HG03460 (cell line): ENCODE measurements around the gene TCFL5.

ENCODE experiments used
- ATAC-seq: cut with Tn5 transposase; IDR thresholded peaks from one replicate; pipeline ENCODE4 v1.9.1; 2021; ENCODE audit not compliant: unreplicated experiment

The TCFL5 gene

DNA sequence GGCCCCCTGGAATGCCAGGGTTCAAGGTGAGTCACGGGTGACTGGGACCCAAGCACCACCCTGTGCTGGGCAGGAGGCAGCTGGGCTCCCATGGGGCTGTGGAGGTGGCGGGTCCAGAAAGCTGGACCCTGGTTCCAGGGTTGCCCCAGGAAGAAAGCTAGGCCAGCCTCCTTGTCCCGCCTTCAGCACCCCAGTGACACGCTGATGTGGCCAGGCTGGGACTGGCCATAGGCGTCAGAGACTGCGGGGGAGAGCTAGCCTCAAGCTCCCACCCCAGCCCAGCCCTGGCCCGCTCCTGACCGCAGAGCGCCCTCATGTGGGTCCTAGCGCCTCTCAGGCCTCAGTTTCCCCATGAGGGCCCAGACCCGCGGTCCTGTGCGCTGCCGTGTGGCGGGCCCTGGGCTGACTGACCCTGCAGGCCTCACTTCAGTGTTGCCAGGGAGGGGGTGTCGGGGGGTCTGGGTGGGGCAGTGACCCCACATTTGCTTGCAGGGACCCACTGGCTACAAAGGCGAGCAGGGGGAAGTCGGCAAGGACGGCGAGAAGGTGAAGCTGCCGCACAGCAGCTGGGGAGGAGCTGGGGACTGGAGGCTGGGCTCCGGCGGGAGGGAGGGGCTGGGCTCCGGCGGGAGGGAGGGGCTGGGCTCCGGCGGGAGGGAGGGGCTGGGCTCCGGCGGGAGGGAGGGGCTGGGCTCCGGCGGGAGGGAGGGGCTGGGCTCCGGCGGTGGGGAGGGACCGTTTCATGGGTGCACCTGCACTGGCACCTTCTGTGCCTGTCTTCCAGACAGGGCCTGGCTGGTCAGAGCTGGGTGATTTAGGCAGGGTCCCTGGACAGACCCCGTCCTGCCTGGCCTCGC is 36.9 kb downstream of the TCFL5 start:
- no peak for ATAC-seq

DNA sequence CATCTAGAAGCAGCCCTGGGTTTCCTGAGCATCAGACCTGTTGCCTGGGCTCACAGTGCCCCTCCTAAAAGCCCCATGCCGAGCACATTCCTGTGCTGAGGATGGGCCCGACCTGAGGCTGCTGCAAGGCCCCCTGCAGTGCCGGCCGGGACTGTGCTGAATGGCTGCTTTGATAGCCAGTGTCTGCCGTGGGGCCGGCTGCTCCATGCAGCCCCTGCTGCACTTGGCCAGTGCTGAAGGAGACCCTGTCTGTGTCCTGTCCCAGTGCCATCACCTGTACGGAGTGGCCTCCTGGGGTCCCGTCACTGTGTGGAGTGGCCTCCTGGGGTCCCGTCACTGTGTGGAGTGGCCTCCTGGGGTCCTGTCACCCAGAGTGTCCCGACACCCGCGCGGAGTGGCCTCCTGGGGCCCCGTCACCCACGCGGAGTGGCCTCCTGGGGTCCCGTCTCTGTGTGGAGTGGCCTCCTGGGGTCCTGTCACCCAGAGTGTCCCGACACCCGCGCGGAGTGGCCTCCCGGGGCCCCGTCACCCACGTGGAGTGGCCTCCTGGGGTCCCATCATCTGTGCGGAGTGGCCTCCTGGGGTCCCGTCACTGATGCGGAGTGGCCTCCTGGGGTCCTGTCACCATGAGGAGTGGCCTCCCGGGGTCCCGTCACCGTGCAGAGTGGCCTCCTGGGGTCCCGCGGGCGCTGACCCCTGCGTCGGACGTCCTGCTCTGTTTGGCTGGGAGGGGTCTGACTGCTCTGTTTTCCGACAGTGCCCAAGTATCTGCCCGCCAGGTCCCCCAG is 37.7 kb downstream of the TCFL5 start:
- no peak for ATAC-seq

DNA sequence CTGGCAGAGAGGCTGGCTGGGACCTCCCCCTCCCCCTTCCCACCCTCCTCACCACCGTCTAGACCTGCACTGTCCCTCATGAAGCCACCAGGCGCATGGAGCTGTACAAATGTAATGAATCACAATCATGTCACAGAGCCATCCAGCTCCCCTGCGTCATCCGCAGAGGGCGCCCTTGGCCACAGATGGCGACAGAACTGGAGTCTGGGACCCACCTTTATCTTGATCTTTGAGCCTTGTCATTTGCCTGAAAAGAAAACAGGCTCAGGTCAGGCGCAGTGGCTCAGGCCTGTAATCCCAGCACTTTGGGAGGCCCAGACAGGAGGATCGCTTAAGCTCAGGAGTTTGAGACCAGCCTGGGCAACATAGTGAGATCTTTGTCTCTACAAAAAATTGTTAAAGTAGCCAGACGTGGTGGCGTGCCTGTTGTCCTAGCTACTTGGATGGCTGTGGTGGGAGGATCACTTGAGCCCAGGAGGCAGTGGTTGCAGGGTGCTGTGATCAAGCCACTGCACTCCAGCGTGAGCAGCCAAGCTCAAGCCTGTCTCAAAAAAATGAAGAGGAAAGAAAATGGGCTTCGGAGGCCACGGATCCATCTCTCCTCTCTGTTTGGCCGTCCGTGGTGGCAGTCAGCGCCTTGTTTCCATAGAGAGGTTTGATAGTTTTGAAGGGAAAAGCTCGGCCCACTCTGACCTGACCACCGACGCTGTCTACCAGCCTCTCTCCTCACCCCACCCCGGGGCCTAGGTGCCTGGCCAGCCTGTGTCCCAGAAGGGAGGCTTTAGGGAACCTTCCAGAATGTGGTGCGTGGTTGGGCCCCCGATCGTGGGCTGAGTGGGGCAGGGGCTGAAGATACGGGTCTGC is 38.6 kb downstream of the TCFL5 start:
- no peak for ATAC-seq

DNA sequence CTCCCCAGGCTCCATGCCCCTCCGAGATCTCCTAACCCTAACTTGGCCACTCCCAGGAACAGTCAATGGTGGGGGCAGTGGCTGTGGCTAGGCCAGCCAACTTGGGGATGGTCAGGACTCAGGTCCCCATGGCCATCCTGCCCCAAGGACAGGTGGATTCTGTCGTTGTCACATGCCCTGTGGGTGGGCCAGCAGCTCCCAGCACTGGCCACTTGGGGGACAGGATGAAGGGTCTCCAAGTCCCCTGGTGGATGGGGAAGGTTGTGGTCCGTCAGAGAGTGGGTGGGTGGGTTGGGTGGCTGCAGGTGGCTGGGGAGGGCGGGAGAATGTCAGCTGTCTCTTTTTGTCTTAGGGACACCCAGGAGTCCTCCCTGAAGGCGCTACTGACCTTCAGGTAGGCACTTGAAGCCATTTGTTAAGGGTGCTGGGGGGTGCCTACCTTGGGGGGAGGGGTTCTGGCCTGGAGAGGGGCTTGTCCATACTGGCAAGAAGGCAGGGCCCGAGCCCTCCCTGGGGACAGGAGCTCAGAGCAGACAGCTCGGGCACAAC is 39.3 kb downstream of the TCFL5 start:
- ATAC-seq = no peak

DNA sequence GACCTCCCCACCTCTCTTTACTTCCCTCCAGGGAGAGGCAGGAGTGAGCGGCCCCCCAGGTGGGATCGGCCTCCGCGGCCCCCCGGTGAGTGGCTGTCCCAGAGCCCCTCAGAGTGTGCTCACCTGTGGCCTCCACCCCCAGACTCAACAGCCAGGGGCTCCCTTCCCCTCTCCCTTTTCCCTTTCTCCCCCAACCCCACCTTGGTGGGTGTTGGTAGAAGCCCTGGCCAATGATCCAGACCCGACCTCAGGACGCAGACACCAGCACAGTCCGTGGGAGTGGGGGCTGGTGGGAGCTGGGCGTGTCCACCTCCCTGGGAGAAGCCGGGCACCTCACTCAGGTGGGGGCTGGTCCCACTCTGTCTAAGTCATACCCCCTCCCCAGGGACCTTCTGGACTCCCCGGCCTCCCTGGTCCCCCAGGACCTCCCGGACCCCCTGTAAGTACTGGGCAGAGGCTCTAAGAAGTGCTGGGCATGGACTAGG is 39.9 kb downstream of the TCFL5 start:
- ATAC-seq = no peak

DNA sequence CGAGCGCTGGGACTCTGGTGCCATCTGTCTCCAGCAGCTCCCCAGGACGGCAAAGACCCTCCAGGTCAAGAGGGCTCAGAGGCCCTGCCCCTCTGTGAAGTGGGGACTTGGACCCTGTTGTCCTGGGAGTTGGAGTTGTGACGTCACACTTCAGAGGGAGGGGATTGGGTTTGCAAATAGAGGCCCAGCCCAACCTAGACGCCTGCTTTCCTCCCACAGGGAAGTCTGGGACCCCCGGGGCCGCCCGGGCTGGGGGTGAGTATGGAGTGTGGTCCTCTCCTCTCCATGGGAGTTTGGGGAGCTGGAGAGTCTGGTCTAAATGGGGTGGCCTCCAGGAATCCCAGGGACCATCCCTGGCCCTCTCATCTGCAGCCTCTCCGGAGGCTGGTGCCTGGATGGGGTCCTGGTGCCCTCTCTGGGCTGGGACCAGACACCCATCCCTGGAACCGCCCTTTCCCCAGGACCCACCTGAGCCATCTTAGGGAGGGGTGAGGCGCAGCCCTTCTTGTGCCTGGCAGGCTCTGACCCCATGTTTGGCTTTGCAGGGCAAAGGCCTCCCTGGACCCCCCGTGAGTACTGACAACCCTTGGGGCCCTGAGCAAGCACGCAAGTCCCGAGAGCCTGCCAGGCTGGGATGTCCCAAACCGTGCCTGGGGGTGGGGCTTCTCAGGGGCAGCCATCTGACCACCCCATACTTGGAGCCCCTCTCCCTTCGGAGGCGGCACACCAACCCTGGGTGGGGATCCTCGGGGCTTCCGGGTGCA is 40.5 kb downstream of the TCFL5 start:
- ATAC-seq = no peak

DNA sequence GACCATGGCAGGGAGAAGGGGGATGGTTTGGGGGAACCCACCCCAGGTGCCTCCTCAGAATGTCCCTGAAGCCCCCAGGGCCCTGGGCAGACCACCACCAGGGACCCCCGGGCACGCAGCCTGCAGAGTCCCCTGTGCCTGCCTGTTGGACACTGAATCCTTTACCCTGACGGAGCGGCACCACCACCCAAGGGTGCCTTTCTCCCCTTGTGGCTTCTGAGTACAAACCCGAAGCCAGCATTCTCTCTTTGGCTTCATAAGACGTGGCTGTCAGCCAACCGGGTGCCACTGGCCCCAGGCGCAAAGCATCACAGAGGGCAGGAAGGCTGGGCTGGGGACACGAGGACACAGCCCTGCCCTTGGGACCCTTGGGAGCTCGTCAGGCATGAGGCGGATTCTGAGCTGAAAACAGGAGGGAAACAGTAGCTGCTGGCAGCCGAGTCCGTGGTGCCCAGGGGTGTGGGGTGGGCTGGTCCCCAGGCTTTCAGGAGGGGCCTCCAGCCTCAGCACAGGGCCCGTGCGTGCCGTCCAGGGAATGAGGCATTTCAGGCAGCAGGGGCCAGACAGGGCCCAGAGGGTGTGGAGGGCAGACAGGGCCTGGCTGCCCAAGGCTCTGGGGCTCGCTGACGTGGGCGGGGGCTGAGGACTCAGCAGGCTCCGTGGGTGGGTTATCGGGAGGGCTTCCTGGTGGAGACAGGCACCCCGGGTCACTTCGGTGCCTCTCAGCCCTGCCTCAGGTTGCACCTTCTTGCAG is 41.2 kb downstream of the TCFL5 start:
- no peak for ATAC-seq

DNA sequence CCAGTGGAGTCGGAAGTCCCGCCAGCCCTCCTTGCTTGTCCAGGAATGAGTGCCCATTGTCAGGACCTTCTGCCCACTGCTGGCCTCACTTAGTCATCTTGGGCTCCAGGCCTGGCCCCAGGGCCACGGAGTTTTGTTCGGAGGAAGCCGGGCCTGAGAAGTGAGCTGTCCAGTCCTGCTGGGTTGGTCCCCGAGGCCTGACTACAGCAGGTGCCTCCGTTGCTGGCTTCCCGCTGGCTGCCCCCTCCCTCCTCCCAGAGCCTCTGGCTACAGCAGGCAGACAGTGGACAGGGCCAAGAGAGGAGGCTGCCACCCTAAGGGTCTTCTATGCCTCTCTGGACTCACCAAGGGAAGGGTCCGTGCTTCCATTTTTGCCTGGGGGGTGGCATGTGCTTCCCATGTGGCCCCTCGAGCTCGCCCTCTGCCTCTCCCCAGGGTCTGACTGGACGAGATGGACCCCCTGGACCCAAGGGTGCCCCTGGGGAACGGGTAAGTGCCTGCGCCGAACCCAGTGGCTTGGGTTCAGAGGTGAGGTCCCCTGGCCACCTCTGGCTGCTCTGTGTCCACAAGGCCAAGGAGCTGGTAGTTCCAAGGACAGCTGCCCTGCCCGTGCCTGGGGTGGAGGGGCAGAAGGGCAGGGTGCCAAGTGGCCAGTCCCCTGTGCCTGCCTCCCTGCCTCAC is 42.0 kb downstream of the TCFL5 start:
- ATAC-seq = no peak

DNA sequence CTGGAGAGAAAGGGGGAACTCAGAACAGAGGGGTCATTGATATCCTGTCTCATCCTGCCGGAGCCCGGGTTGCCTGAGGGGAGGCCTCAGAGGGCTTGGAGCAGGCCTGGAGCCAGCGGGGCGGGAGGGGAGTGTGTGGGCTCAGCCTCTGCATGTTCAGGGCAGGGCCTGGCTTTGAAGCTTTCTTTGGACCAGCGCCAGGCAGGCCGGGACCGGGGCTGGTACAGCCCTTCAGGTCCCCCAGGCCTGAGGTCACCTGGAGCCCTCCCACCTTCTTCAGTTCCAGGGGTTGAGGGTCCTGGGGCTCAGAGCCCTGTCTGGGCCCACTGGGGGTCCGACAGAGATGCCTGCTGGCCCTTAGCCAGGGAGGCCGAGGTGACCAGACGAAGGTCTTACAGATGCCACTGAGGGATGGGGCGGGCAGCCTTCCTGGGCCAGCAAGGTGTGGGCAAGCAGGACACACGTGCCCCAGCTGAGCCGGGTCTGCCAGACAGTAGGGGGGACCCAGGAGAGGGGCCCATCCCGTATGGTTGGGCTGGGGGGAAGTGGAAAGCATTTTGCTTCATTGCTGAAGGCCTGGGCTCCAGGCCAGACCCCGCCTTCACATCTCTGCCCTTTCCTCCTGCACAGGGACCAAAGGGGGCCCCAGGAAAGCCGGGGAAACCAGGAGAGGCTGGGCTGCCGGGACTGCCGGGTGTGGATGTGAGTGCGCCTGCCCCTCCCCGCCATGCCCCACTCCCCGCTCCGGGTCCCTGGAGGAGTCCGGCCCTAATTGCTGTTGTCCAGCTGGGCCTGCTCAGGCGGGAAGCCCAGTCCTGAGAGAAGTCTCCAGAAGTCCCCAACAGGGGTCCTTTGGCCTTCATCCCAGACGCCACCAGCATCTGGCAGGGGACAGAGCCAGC is 42.8 kb downstream of the TCFL5 start:
- no peak for ATAC-seq

DNA sequence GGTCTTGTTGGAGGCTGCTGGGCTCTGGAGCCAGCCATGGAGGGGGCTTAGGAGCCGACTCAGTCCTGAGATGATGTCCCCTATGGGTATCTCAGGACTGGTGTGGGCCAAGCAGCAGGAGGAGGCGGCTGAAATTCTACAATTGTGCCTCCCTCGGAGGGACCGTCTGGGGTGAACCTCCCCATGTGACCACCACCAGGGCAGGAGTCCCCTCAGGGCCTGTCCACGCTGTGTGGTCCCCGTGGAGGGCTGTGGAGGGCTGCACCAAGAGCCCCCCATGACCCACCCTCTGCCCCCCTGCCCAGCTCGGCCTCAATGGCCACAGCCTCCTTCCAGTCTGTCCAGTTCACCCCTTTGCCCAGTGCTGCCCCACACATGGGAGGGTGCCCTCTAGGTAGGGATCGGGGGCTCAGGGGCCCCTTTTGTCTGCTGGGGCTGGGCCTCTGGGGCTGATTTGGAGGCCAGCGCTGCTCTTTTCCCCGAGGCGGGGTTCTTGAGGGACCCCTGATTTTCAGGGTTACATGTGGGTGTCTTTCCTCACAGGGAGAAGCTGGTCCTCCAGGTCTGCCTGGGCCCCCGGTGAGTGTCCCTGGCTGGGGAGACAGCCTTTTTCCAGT is 43.5 kb downstream of the TCFL5 start:
- ATAC-seq = no peak

DNA sequence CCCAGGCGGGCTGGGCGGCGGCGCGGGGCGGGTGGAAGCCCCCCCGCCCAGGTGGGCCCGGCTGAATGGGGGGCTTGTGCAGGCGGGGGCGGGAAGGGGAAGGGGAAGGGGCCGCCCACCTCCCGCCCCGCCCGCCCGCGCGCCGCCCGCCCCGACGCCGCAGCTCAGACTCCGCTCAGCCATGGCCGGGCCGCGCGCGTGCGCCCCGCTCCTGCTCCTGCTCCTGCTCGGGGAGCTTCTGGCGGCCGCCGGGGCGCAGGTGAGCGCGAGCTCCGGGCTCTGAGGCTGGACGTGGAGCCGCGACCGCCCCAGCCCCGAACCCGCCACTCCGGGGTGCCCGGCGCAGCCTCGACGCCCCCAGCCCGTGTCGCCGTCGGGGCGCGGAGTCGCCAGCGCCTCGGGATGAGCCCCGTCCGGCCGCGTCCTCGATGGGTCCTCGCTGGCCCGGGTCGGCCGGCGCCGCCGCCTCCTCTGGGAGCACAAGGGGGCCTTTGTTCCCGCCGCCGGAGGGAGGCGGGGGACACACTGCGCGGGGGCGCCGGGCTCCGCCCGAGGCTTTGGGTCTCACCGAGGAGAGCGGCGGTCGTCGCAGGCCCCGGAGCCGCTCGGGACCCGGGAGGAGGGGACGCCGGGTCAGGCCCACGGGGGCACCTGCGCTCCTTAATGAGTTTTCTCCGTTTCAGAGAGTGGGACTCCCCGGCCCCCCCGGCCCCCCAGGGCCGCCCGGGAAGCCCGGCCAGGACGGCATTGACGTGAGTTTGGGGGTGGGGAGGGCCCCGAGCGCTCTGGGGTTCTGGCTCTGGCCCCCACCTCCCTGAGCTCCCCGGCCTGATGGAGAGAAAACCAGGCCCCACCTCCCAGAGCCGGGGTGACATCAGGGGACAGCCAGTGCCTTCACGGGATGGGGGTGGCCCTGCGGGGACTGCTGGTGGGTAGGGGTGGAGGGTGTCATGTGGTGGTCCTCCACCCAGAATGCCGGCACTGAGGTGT is 44.4 kb downstream of the TCFL5 start, which contains the start of gene COL9A3:
TSS of gene COL9A3 (plus strand) at position 167 of the 990 bp plus-strand sequence. CDS start at position 182, 15 bp downstream.
- ATAC-seq = no peak

DNA sequence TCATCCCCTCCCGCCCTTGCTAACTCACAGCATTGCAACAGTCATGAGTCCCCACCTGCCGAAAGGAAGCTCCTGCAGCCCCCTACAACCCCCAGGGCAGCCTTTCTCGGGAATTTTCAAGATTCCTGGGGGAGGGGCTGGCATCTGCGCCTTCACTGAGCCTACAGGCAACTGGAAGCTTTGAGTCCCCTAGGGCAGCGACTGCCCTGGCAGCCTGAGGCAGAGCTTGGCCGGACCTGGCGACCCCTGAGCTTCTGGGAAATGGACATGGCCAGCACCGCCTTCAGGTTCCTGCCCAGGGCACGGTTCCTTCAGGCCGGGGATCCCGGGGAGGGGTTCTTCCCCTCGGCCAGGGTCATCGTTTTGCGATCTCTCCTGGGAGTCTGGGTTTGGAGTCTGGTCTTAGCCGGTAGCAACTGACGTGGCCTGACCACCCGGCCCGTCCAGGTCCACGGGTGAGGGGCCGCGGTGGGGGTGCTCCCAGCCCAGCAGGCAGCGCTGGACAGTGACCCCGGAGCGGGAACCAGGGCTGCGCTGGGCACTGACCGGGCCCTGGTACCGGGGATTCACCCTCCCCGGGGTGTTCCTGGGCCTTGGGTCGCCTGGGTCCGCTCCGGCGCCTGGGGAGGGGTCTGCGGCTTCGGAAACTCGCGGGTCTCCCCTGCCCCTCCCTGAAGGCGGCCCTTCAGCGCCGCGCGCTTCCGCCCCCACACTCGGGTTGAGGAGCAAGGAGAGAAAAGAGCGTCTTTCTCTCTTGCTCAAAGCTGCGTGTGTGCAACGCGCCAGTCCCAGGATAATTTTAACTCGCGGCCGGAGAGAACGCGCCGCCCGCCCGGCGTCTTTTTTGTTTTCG is 45.4 kb downstream of the TCFL5 start:
- ATAC-seq = no peak

DNA sequence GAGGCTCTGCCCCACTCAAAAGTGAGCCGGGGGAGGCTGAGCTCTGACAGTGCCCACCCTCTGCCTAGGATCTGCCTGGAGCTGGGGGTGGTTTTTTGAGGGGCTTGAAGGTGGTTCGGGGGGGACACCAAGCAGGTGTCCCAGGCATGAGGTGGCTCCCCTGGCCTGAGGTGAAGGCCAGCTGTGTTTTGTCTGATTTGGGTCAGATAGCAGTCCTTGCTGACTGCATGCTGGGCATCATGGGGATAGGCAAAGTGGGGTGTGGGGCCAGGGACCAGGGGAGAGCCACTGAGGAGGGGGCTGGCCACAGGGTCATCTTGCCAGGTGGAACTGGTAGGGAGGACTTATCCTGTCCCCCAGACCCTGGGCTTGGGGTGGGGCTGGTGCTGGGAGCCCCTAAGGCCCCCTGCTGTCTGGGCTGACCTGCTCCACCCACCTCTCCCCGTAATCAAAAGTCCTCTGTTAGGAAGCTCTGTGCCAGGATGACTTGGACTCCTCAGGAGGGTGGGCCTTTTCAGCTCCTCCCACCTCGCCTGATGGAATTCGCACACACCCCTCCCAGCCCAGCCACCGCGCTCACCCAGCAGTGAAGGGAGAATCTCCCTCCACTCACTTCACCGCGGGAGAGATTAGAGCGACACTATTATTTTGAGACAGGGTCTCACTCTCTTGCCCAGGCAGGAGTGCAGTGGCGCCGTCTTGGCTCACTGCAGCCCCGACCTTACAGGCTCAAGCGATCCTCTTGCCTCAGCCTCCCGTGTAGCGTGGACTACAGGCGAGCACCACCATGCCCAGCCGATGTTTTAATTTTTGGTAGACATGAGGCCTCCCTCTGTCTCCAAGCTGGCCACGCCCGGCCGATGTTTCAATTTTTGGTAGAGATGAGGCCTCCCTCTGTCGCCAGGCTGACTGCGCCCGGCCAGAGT is 46.3 kb downstream of the TCFL5 start:
- ATAC-seq = no peak

DNA sequence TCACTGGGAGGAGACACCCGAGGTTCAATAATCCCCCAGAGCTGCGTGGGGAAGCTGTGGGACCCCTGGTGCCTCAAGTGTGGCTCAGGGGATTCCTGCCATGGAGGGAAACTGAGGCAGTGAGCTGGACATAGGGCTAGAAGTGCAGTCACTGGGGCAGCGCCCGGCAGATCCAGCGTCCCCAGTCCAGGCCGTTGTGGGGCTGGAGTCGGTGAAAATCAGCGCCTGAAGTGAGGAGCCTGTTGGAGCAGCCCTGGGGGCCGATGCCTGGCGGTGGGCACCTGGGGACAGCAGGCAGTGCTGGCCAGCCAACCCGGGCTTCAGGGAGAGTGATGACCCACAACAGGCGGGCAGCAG is 46.9 kb downstream of the TCFL5 start:
- no peak for ATAC-seq
